ENCODE data around the gene IKZF1. TPM values are rescaled to one million over a fixed set of nuclear protein-coding genes. Genes with fewer than 3 reads are reported as not detected.
A peak's percentile ranks its signal among the peaks of the same experiment; 100 is the strongest.

IKZF1 gene
- total and polyA plus RNA-seq, 10 donors: 36.4 to 389 (median 231) TPM

- Histone ChIP-seq H3K4me1 (peaks cover 22 to 100% (median 89%) of the 10 kb centered on the region in 6 donors), H3K27me3 (replicated peaks in 1 of 7) (no peaks in the 10 kb centered on the region), H3K4me3 (peak overlapping the region in 1 of 8 donors; percentile 26), H3K27ac (peak overlapping the region; percentile 49 to 92 (median 80)), H3K36me3 (peaks cover 0 to 99% (median 23%) of the 10 kb centered on the region in 6 donors), H3K9me3 (no peaks in the 10 kb centered on the region)
- 43 to 62% (median 54%) methylated on average over 5 of the region's 5 CpGs for WGBS, 5 donors
- no peak for DNase-seq
- intact Hi-C loops (cut with DNase I; ENCODE audit: low total_unique reads): no loop called here
- TF ChIP-seq POLR2A (IDR thresholded peaks at IDR 0.05): no peak
- TF ChIP-seq POLR2AphosphoS5 (IDR thresholded peaks at IDR 0.05): no peak
- no peak for TF ChIP-seq CTCF (IDR thresholded peaks at IDR 0.05 in 8 of 11, conservative IDR thresholded peaks at IDR 0.05 in 3 of 11)
Measured at GRCh38 chr7:50358779-50359178, 54.3 kb downstream of the IKZF1 start.

GRCh38 chr7:50359258-50359994 lies 54.9 kb downstream of the IKZF1 start:
- intact Hi-C loops (cut with DNase I; ENCODE audit: low total_unique reads): no loop called here
- DNase-seq: no peak
- TF ChIP-seq POLR2A (IDR thresholded peaks at IDR 0.05): no peak
- Histone ChIP-seq H3K27me3 (replicated peaks in 1 of 7) (no peaks in the 10 kb centered on the region), H3K36me3 (peaks cover 0 to 98% (median 17%) of the 10 kb centered on the region in 6 donors), H3K9me3 (no peaks in the 10 kb centered on the region), H3K27ac (peak overlapping the region; percentile 66 to 92 (median 80)), H3K4me3 (peak overlapping the region in 1 of 8 donors; percentile 26), H3K4me1 (peaks cover 22 to 100% (median 91%) of the 10 kb centered on the region in 6 donors)
- 86 to 92% (median 87%) methylated on average over 9 of the region's 9 CpGs for WGBS, 5 donors

GRCh38 chr7:50359995-50360925 lies 55.7 kb downstream of the IKZF1 start:
- intact Hi-C loops (cut with DNase I; ENCODE audit: low total_unique reads): loop anchor here (10.0 kb wide), 1 partner anchor 45 kb away; no protein-coding TSS in a partner anchor
- TF ChIP-seq POLR2A (IDR thresholded peaks at IDR 0.05) (no peak), CTCF (IDR thresholded peaks at IDR 0.05 in 8 of 11, conservative IDR thresholded peaks at IDR 0.05 in 3 of 11) (no peak), POLR2AphosphoS5 (IDR thresholded peaks at IDR 0.05) (peak; percentile 81 to 93 (median 90))
- H3K27ac ChIP-seq: peak overlapping the region; percentile 66 to 92 (median 80)

GRCh38 chr7:50362142-50362541 lies 57.6 kb downstream of the IKZF1 start:
- Histone ChIP-seq H3K36me3 (peaks cover 0 to 99% (median 15%) of the 10 kb centered on the region in 6 donors), H3K27ac (peak overlapping the region; percentile 59 to 92 (median 80)), H3K4me1 (peaks cover 20 to 100% (median 89%) of the 10 kb centered on the region in 6 donors), H3K9me3 (no peaks in the 10 kb centered on the region), H3K27me3 (replicated peaks in 1 of 7) (no peaks in the 10 kb centered on the region), H3K4me3 (no peak overlapping the region)
- intact Hi-C loops (cut with DNase I; ENCODE audit: low total_unique reads): loop anchor here (10.0 kb wide), 1 partner anchor 47 kb away; no protein-coding TSS in a partner anchor
- TF ChIP-seq POLR2AphosphoS5 (IDR thresholded peaks at IDR 0.05) (no peak), POLR2A (IDR thresholded peaks at IDR 0.05) (no peak), CTCF (IDR thresholded peaks at IDR 0.05 in 8 of 11, conservative IDR thresholded peaks at IDR 0.05 in 3 of 11) (no peak)
- no peak for DNase-seq
- WGBS, 5 donors: 72 to 83% (median 80%) methylated on average over 5 of the region's 5 CpGs

More at GRCh38 chr7:50359995-50360925, 55.7 kb downstream of the IKZF1 start:
- Histone ChIP-seq H3K27me3 (replicated peaks in 1 of 7) (no peaks in the 10 kb centered on the region), H3K4me1 (peaks cover 22 to 100% (median 91%) of the 10 kb centered on the region in 6 donors), H3K9me3 (no peaks in the 10 kb centered on the region), H3K36me3 (peaks cover 0 to 98% (median 15%) of the 10 kb centered on the region in 6 donors), H3K4me3 (peak overlapping the region in 1 of 8 donors; percentile 26)
- WGBS, 5 donors: 43 to 61% (median 52%) methylated on average over 19 to 20 of the region's 20 CpGs
- DNase-seq: peak; percentile 88
